C4-2B (cell line): Measurements from ENCODE around the gene TRHDE.

Experiments used
- CTCF ChIP-seq: fragments of 450-650 bp; conservative IDR thresholded peaks from 2 replicates; pipeline ENCODE4 v1.5.1; 2017; ENCODE audit warnings: mild to moderate bottlenecking
- ZFX ChIP-seq: fragments of 450-650 bp; IDR thresholded peaks from 2 replicates; pipeline ENCODE4 v1.6.1; 2017

- TF ChIP-seq CTCF (no peak), ZFX (no peak)
These were observed 237.7 kb downstream of the TRHDE start for GRCh38 chr12:72509891-72510290.
